RWPE1 (cell line): ENCODE data around the gene ATP5PB.

Experiments used
- CTCF ChIA-PET: fragments of 350-600 bp; sonication (Branson Sonifier 250); formaldehyde crosslinking; extraction: SDS; loops from one replicate; lab custom pipeline; 2021; lab: Yijun Ruan, JAX
- POLR2A ChIA-PET: fragments of 400-600 bp; formaldehyde crosslinking; extraction: SDS; loops from one replicate; lab custom pipeline; 2020; ENCODE audit warnings: antibody characterized with exemption; ENCODE audit not compliant: low non-redundant PET; lab: Yijun Ruan, JAX
- DNase-seq: peaks from one replicate; pipeline ENCODE4 v3.0.0; 2012; ENCODE audit warnings: low spot score
- H3K27ac ChIP-seq: fragments of 450-650 bp; 2 replicates; pipeline ENCODE4 v1.5.1; 2017
- TF ChIP-seq, protein P1 (sequence below): fragments of 450-650 bp; conservative IDR thresholded peaks from 2 replicates; pipeline ENCODE4 v1.5.1; 2017; ENCODE audit warnings: low read depth, mild to moderate bottlenecking

The ATP5PB gene

GRCh38 chr1:111503585-111504060, 54.4 kb downstream of the ATP5PB start, which contains the start of the genes ADORA3 and TMIGD3:
TSS of gene ADORA3 (minus strand) at chr1:111503633. CDS start at chr1:111503354, 279 bp downstream.
TSS of gene TMIGD3 (minus strand) at chr1:111503633. CDS start at chr1:111503354, 279 bp downstream.
- DNase-seq: no peak
- TF ChIP-seq, protein P1, sequence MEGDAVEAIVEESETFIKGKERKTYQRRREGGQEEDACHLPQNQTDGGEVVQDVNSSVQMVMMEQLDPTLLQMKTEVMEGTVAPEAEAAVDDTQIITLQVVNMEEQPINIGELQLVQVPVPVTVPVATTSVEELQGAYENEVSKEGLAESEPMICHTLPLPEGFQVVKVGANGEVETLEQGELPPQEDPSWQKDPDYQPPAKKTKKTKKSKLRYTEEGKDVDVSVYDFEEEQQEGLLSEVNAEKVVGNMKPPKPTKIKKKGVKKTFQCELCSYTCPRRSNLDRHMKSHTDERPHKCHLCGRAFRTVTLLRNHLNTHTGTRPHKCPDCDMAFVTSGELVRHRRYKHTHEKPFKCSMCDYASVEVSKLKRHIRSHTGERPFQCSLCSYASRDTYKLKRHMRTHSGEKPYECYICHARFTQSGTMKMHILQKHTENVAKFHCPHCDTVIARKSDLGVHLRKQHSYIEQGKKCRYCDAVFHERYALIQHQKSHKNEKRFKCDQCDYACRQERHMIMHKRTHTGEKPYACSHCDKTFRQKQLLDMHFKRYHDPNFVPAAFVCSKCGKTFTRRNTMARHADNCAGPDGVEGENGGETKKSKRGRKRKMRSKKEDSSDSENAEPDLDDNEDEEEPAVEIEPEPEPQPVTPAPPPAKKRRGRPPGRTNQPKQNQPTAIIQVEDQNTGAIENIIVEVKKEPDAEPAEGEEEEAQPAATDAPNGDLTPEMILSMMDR: no peak
- no peak within 1 kb of the TSS for H3K27ac ChIP-seq
- POLR2A ChIA-PET: no interaction called here
- CTCF ChIA-PET: no interaction called here

DNA sequence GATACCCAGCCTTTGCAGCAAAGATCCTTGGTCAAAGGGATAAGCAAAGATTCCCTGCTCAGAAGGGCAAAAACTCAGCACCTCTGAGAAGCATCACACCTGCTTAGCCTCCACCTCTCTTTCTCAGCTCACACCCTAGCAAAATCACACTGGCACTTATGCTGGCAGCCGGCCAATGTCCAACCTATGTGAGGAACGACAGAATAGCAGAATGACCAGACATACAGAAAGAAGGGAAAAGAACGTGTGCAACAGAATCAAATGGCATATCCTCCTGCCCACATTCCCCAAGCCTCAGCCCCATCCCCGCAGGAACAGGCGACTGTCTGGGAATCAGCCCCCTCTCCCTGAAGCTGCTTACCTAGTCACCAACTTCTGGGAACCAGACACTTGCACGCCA, 54.8 kb downstream of the ATP5PB start:
- ChIA-PET CTCF (no interaction called here), POLR2A (no interaction called here)
- no peak for DNase-seq
- H3K27ac ChIP-seq: no peak overlapping the region
- TF ChIP-seq, protein P1: no peak

DNA sequence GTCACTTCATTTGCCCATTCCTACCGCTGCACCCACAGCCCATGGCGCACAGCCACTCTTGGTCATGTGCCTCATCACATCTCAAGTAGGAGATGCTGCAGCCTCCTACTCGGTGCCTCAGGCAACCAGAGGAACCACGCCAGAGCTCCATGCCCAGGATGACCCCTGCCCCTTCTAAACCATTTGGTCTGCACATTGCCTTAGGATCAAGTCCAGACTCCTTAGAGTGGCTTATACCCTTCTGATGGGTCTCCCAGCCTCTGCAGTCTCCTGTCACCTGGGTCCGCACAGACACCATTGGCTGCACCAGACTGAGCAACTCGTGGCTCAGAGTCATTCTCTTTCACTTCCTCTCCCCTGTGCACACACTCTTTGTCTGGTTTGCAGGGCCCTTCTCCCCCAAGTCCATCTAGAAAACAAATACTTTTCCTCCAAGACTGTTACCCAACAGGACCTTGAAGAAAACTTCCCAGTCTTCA, 56.4 kb downstream of the ATP5PB start:
- ChIA-PET POLR2A (no interaction called here), CTCF (no interaction called here)
- TF ChIP-seq, protein P1: no peak
- H3K27ac ChIP-seq: no peak overlapping the region
- DNase-seq: no peak

- H3K27ac ChIP-seq: no peak overlapping the region
- DNase-seq: no peak
- ChIA-PET CTCF (interaction anchor here (0.6 kb wide), 2 partner anchors 25 to 104 kb away, joined by 3 read pairs; no protein-coding TSS in a partner anchor), POLR2A (no interaction called here)
- TF ChIP-seq, protein P1: no peak
Observed at GRCh38 chr1:111506561-111506960, 57.3 kb downstream of the ATP5PB start.

GRCh38 chr1:111507411-111508201, 58.3 kb downstream of the ATP5PB start:
- TF ChIP-seq, protein P1: no peak
- peak overlapping the region; percentile 88 for H3K27ac ChIP-seq
- ChIA-PET CTCF (interaction anchor here (0.5 to 2.2 kb wide), 29 partner anchors 10 to 1106 kb away, joined by 3 to 10 read pairs (median 3); partner anchors contain the start of gene RAP1A), POLR2A (interaction anchor here (0.9 to 1.0 kb wide), 2 partner anchors 85 to 112 kb away, joined by 3 to 4 read pairs; no protein-coding TSS in a partner anchor)
- peak; percentile 27 for DNase-seq

DNA sequence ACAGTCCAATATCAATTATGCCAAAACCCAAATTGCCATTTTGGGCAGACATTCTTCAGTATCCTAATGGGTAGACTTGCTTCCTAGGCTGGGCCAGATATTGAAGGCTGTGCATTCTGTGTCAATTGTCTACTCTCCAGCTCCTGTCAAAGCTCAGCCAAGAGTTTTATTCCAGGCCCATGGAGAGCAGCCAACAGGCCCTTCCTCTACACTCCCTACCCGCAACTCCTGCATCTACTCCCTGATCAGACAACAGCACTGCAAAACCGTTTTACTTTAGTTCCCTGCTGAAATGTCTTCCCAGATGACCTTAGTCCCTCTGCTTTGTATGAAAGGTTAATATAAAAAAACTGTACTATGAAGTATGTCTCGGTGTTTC, 60.7 kb downstream of the ATP5PB start:
- TF ChIP-seq, protein P1: no peak
- no peak overlapping the region for H3K27ac ChIP-seq
- CTCF ChIA-PET: no interaction called here
- DNase-seq: no peak
- POLR2A ChIA-PET: no interaction called here
